Measurements from ENCODE around the gene SLC22A12. TPM values are rescaled to one million over a fixed set of nuclear protein-coding genes. Genes with fewer than 3 reads are reported as not detected.

SLC22A12 gene
- total RNA-seq, 1 donor from 2014 or later, result not detected

GRCh38 chr11:64605656-64606585, 14.9 kb downstream of the SLC22A12 start:
- DNase-seq, result no peak

- no peak for DNase-seq
Measured at GRCh38 chr11:64606796-64607380, 15.9 kb downstream of the SLC22A12 start.

GRCh38 chr11:64607381-64607985, 16.5 kb downstream of the SLC22A12 start:
- DNase-seq, result no peak

GRCh38 chr11:64608046-64608445, 17.0 kb downstream of the SLC22A12 start:
- DNase-seq, result peak; percentile 20

GRCh38 chr11:64608636-64609035, 17.6 kb downstream of the SLC22A12 start:
- DNase-seq, result no peak

GRCh38 chr11:64609436-64610047, 18.5 kb downstream of the SLC22A12 start:
- no peak for DNase-seq

GRCh38 chr11:64610596-64610995, 19.6 kb downstream of the SLC22A12 start:
- DNase-seq, result no peak

- no peak for DNase-seq
Measured at GRCh38 chr11:64611176-64611575, 20.2 kb downstream of the SLC22A12 start.

- no peak for DNase-seq
Measured at GRCh38 chr11:64611869-64612646, 21.0 kb downstream of the SLC22A12 start.

GRCh38 chr11:64613648-64614047, 22.6 kb downstream of the SLC22A12 start:
- DNase-seq, result no peak

- no peak for DNase-seq
Measured at GRCh38 chr11:64614917-64615316, 23.9 kb downstream of the SLC22A12 start.

GRCh38 chr11:64616817-64617216, 25.8 kb downstream of the SLC22A12 start:
- DNase-seq, result no peak

GRCh38 chr11:64619196-64619595, 28.2 kb downstream of the SLC22A12 start:
- DNase-seq, result no peak

- peak; percentile 12 for DNase-seq
Measured at GRCh38 chr11:64619811-64620380, 28.9 kb downstream of the SLC22A12 start.

GRCh38 chr11:64620381-64620971, 29.5 kb downstream of the SLC22A12 start:
- peak; percentile 44 for DNase-seq

GRCh38 chr11:64621283-64622019, 30.4 kb downstream of the SLC22A12 start:
- DNase-seq, result no peak

GRCh38 chr11:64622681-64623080, 31.7 kb downstream of the SLC22A12 start:
- no peak for DNase-seq

- no peak for DNase-seq
Measured at GRCh38 chr11:64624883-64625481, 34.0 kb downstream of the SLC22A12 start.

GRCh38 chr11:64626637-64627036, 35.6 kb downstream of the SLC22A12 start:
- DNase-seq, result no peak

- no peak for DNase-seq
Measured at GRCh38 chr11:64627371-64627770, 36.4 kb downstream of the SLC22A12 start.

Measured in dermis blood vessel endothelial cell (primary cell).